HG03439 (cell line): ENCODE data around the gene CUL2.
"Not testable (repeated sequence)": the region's sequence is repeated elsewhere in the genome, so short reads cannot be mapped to it uniquely, and the experiment has no call there.

Experiments used
- ATAC-seq: cut with Tn5 transposase; IDR thresholded peaks from one replicate; pipeline ENCODE4 v1.9.1; 2021; ENCODE audit warnings: mild to moderate bottlenecking, moderate library complexity; ENCODE audit not compliant: unreplicated experiment

The CUL2 gene

DNA sequence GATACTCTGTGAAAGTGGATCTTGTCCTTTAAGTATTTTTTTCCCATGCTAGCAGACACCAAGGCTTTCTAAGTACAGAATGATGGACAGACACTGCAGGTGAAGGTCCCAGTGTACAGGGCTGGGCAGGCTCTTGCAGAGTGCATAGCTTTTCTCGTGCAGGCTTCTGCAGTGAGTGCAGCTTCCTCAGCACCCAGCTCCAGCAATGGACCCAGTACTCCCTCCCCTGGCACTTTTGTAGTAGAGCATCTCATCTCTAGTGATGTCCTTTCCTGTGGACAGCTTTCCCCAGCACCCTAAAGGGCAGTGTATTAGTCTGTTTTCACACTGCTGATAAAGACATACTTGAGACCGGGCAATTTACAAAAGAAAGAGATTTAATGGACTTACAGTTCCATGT lies 104.3 kb downstream of the CUL2 start:
- no peak for ATAC-seq

DNA sequence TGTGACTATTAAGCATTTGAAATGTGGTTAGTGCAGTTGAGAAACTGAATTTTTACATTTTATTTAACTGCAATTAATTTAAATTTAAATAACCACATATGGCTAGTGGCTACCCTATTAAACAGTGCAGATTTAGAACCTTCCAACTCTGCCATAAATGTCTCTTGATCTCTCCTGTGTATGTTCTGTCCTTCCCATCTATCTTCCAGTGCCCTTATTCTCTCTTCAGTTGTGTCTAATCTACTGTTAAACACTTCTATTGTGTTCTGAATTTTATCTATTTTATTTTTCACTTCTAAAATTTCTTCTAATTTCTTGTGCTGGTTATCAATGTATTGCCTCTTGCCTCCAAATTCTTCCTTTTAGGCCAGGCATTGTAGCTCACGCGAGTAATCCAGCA lies 105.0 kb downstream of the CUL2 start:
- ATAC-seq = no peak

GRCh38 chr10:34981844-34982243 lies 108.3 kb downstream of the CUL2 start:
- no peak for ATAC-seq

GRCh38 chr10:34979938-34980337 lies 110.2 kb downstream of the CUL2 start:
- ATAC-seq = no peak

DNA sequence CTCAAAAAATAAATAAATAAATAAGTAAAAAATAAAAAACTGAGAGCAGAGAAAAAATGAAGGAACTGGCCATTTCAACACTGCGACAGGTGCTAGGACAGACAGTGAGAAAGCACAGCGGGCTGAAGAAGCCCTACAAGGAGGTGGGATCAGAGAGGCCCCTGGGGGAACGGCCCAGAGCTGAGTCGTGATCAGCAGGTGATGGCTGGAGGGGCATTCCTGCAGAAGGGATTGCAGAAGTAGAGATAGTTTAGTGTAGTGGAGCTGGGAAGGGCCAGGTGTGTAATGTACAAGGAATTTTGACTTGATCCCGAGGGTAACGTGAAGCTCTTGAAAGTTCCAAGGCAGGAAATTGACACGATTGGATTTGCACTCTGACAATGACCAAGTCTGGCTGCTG lies 112.1 kb downstream of the CUL2 start:
- ATAC-seq = no peak

DNA sequence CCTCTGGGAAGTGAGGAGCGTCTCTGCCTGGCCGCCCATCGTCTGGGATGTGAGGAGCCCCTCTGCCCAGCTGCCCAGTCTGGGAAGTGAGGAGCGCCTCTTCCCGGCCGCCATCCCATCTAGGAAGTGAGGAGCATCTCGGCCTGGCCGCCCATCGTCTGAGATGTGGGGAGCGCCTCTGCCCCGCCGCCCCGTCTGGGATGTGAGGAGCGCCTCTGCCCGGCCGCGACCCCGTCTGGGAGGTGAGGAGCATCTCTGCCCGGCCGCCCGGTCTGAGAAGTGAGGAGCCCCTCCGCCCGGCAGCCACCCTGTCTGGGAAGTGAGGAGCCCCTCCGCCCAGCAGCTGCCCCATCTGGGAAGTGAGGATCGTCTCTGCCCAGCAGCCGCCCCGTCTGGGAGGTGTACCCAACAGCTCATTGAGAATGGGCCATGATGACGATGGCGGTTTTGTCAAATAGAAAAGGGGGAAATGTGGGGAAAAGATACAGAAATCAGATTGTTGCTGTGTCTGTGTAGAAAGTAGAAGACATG lies 113.7 kb downstream of the CUL2 start:
- not testable (repeated sequence) for ATAC-seq

GRCh38 chr10:34974364-34975065 lies 115.6 kb downstream of the CUL2 start:
- not testable (repeated sequence) for ATAC-seq

DNA sequence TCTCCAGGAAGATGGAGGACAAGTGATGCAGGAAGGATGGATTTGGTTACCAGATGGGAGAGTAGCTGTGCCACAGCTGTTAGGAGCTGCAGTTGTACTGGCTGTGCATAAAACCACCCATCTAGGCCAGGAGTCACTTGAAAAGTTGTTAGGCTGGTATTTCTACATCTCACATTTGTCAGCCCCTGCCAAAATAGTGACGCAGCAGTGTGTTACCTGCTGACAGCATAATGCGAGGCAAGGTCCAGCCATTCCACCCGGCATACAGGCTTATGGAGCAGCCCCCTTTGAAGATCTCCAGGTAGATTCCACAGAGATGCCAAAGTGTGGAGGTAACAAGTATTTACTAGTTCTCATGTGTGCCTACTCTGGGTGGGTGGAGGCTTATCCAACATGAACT lies 116.4 kb downstream of the CUL2 start:
- ATAC-seq = not testable (repeated sequence)

GRCh38 chr10:34973121-34973520 lies 117.0 kb downstream of the CUL2 start:
- not testable (repeated sequence) for ATAC-seq

- ATAC-seq = not testable (repeated sequence)
These were observed 117.5 kb downstream of the CUL2 start for GRCh38 chr10:34972591-34972990.

GRCh38 chr10:34971606-34972334 lies 118.4 kb downstream of the CUL2 start:
- ATAC-seq = not testable (repeated sequence)

DNA sequence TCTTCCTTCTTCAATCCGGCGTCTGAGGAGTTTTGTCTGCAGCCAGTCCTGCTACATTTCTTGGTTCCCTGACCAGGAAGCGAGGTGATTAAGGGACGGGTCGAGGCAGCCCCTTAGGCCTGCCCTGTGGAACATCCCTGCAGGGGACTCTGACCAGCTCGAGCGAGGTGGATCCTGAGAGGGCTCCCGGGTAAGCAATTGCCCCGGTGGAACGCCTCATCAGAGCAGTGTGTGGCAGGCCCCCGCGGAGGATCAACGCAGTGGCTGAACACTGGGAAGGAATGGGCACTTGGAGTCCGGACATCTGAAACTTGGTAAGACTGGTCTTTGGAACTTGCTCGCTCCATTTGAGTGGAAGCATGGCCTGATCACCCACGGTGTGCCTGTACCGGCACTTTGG lies 121.0 kb downstream of the CUL2 start:
- no peak for ATAC-seq

- no peak for ATAC-seq
These were observed 122.7 kb downstream of the CUL2 start for GRCh38 chr10:34967335-34967880.

GRCh38 chr10:34966451-34966850 lies 123.7 kb downstream of the CUL2 start:
- ATAC-seq = no peak

GRCh38 chr10:34966040-34966439 lies 124.1 kb downstream of the CUL2 start:
- no peak for ATAC-seq

GRCh38 chr10:34964166-34964800 lies 125.9 kb downstream of the CUL2 start:
- no peak for ATAC-seq

GRCh38 chr10:34962866-34963265 lies 127.3 kb downstream of the CUL2 start:
- no peak for ATAC-seq

- no peak for ATAC-seq
These were observed 129.2 kb downstream of the CUL2 start for GRCh38 chr10:34960983-34961382.

DNA sequence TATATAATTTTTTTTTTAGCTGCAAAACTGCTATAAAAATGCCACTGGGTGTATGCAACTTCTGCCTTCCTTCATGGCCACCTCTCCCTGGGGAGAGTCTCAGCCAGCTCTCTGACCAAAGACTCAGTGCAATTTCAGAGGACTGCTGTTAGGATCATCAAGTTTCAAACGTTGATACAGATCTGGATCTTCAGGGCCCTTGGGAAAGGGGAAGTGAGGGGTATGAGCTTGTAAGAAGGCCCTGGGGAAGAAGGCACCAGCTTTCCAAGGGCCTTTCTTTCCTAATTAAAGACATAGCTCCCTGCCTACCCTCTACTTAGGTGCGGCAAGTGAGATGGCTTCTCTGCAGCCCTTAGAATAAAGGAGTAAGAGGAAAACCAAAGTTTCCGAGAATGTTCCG lies 130.4 kb downstream of the CUL2 start:
- ATAC-seq = no peak

GRCh38 chr10:34959321-34959720 lies 130.8 kb downstream of the CUL2 start:
- ATAC-seq = no peak
